T1000 (cell line): ENCODE measurements around the gene HEXIM1.
A peak's percentile ranks its signal among the peaks of the same experiment; 100 is the strongest.

Source experiments
- DNase-seq: peaks from one replicate; lab custom pipeline; 2025; ENCODE audit warnings: mixed read lengths; lab: John Stamatoyannopoulos, UW

Gene HEXIM1

GRCh38 chr17:45146890-45147580 is 1.2 kb upstream of the HEXIM1 start:
- peak; percentile 86 for DNase-seq

GRCh38 chr17:45147581-45148182 is 593 bp upstream of the HEXIM1 start:
- peak; percentile 86 for DNase-seq

GRCh38 chr17:45149037-45149668 is 878 bp downstream of the HEXIM1 start:
- DNase-seq, result peak; percentile 52

GRCh38 chr17:45149669-45150664 is 1.7 kb downstream of the HEXIM1 start:
- DNase-seq, result peak; percentile 21

- no peak for DNase-seq
Observed at GRCh38 chr17:45150911-45151809, 2.9 kb downstream of the HEXIM1 start.

- no peak for DNase-seq
Observed at GRCh38 chr17:45155029-45155428, 6.8 kb downstream of the HEXIM1 start.

- DNase-seq, result no peak
Observed at GRCh38 chr17:45155483-45155882, 7.2 kb downstream of the HEXIM1 start.

GRCh38 chr17:45156242-45156641 is 8.0 kb downstream of the HEXIM1 start:
- DNase-seq, result no peak

GRCh38 chr17:45160447-45161287 is 12.4 kb downstream of the HEXIM1 start:
- DNase-seq, result no peak

GRCh38 chr17:45161288-45162024 is 13.2 kb downstream of the HEXIM1 start, which contains the start of gene HEXIM2:
HEXIM2 (plus strand) TSS chr17:45161875; CDS start chr17:45162794, 919 bp downstream.
- peak; percentile 99 for DNase-seq

GRCh38 chr17:45162025-45162687 is 13.9 kb downstream of the HEXIM1 start:
- no peak for DNase-seq

GRCh38 chr17:45164734-45165269 is 16.5 kb downstream of the HEXIM1 start:
- DNase-seq, result no peak

GRCh38 chr17:45168991-45169752 is 20.9 kb downstream of the HEXIM1 start:
- no peak for DNase-seq

GRCh38 chr17:45170280-45170930 is 22.1 kb downstream of the HEXIM1 start:
- no peak for DNase-seq

GRCh38 chr17:45170931-45171337 is 22.7 kb downstream of the HEXIM1 start:
- DNase-seq, result peak; percentile 63

GRCh38 chr17:45171338-45172231 is 23.3 kb downstream of the HEXIM1 start:
- DNase-seq, result no peak
